Stimulated activated CD4-positive, alpha-beta T cell treated with anti-CD3 and anti-CD28 coated beads, TNF-alpha, amount 100 ng/mL, for 24 hours (primary cell): Measurements from ENCODE around the gene BIRC2.

Experiments used
- DNase-seq, 3 experiments: peaks; one replicate each; pipeline ENCODE4 v3.0.0-alpha.2; 2020; ENCODE audit warnings: low read depth in 3 of 3

The BIRC2 gene

DNA sequence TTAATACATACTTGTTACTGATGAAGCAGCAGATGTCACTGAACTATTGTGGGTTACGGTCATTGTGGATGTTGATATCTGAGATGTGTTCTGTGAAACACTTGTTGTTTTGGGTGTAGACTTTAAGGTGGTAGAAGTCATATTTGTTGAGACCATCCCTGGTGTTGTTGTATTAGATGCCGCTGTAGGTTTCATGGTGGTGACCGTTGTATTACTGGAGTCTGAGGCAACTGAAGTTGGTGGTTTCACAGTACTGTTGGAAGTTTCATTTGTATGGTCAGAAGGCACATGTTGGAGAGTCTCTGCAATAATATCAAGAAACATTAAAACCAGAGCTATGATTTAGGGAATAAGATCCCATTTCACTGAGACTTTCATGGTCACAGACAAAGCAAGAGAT lies 54.9 kb downstream of the BIRC2 start:
- DNase-seq, result no peak

- no peak for DNase-seq
Observed at GRCh38 chr11:102402548-102402947, 55.5 kb downstream of the BIRC2 start.

DNA sequence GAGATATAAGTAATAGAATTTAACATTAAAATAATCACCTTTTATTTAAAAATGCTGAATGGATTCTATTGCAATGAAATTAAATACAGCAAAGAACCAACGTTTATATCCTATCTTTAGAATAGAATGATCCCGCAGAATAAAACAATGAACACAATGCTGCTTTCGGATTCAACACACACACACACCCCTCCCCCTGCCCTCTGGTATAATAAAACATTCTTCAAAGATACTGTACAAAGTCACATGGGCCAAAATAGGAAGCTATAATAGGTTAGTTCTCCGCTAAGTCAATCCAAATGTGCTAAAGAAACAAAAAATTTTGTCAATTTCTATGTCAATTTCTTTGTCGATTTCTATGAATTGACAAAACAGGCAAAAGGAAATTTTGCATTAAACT lies 58.5 kb downstream of the BIRC2 start:
- no peak for DNase-seq

DNA sequence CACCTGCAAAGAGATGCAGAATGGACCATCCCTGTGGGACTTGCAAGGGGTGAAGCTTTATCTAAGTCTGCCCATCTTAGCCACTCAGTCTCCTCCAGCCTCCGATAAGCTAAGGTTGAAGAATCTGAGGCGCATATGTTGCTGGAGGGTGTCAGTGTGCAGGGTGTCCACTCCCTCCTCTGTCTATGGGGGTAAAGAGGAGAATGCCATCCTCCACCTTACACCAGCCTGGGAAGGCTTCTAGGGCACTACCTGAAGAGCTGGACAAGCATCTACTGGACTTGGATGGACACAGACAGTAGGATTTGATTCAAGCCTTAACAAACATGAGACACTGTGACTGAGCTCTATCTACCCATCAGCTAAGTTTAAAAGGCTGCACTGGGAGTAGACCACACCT lies 59.1 kb downstream of the BIRC2 start:
- DNase-seq, result no peak

DNA sequence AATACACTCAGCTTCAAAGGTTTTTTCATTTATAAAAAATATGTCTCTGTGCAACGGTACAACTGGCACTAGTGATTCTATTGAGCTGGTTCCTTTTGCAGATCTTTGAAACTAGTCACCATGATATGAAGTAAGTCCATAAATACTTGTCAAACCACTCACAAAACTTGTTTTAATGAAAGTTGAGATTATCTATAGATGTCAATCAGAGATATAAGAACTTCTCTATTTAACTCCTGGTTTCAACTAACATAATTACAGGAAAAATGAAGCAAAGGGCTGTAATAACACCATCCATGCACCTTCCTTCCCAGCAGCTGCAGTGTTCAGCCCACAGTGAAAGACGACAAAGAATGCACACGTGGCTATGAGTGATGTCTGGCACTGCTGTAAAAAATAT lies 60.9 kb downstream of the BIRC2 start:
- DNase-seq, result no peak

- DNase-seq, result no peak
Observed at GRCh38 chr11:102408339-102408738, 61.3 kb downstream of the BIRC2 start.

GRCh38 chr11:102410382-102410784 lies 63.4 kb downstream of the BIRC2 start:
- no peak for DNase-seq

GRCh38 chr11:102411142-102411541 lies 64.1 kb downstream of the BIRC2 start:
- DNase-seq, result no peak

GRCh38 chr11:102413497-102413896 lies 66.5 kb downstream of the BIRC2 start:
- DNase-seq, result no peak

- no peak for DNase-seq
Observed at GRCh38 chr11:102414559-102414958, 67.5 kb downstream of the BIRC2 start.

DNA sequence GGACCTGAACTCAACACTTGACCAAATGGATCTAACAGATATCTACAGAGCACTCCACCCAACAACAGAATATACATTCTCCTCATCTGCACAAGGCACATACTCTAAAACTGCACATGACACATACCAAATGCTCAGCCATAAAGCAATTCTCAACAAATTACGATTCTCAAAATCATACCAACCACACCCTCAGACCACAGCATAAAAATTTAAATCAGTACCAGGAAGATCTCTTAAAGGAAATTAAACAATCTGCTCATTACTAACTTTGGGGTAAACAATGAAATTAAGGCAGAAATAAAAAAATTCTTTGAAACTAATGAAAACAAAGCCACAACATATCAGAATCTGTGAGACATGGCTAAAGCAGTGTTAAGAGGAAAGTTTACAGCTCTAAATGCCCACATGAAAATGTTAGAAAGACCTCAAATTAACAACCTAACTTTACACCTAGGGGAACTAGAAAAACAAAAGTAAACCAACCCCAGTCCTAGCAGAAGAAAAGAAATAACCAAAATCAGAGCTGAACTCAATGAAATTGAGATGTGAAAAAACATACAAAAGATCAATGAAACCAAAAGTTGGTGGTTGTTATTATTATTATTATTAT lies 68.4 kb downstream of the BIRC2 start:
- no peak for DNase-seq

DNA sequence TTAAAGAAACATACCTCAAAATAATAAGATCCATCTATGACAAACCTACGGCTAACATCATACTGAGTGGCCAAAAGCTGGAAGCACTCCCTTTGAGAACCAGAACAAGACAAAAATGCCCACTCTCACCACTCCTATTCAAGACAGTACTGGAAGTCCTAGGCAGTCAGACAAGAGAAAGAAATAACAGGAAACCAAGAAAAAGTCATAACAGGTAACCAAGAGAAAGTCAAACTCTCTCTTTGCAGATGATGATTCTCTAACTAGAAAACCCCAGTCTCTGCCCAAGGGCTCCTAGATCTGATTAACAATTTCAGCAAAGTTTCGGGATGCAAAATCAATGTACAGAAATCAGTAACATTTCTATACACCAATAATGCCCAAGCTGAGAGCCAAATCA lies 70.0 kb downstream of the BIRC2 start:
- DNase-seq, result no peak

DNA sequence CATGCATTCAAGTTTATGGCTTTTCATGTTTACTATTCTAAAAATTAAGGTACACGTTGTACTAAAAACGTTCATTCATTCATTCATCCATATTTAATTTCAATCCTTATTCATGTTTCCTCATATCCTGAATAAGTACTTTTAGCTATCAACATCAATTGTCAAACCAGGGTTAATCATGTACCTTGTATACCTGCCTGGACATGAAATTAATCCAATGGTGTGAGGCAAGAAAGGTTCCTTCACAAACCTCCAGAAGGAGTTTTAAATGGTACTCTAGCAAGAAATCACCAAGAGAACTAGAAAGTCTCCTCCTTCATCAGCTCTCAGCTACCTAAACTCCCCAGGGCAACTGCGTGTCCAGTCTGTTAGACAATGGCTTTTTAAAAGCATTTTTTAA lies 72.2 kb downstream of the BIRC2 start:
- DNase-seq, result no peak

GRCh38 chr11:102420547-102420946 lies 73.5 kb downstream of the BIRC2 start:
- DNase-seq, result no peak

- no peak for DNase-seq
Observed at GRCh38 chr11:102421261-102421660, 74.2 kb downstream of the BIRC2 start.

GRCh38 chr11:102422817-102423712 lies 76.1 kb downstream of the BIRC2 start:
- DNase-seq, result no peak

DNA sequence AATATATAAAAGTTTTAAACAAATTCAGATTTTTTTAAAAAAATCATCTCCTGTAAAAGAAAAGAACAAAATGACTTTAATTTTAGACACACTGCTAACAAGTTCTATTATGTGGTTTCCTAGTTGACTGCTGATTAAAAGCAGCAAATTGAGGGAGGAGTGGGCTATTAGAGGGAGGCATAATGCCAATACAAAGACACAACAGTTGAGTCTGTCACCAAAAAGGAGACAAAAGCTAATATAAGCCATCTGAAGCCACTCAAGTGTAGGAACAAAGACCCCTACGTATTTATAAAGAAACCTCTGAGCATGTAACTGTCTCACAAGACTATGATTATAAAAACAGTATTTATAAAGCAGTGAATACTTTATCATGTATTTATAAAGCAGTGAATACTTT lies 76.9 kb downstream of the BIRC2 start:
- no peak for DNase-seq

- DNase-seq, result no peak
Observed at GRCh38 chr11:102426000-102426399, 79.0 kb downstream of the BIRC2 start.

GRCh38 chr11:102426570-102426969 lies 79.6 kb downstream of the BIRC2 start:
- DNase-seq, result no peak

GRCh38 chr11:102427068-102427467 lies 80.1 kb downstream of the BIRC2 start:
- DNase-seq, result no peak
